ENCODE results near the gene CHPF2.

The CHPF2 gene

GRCh38 chr7:151210087-151210854 lies 22.0 kb upstream of the CHPF2 start, which contains the start of gene H2BK1:
TSS of gene H2BK1 (minus strand) at chr7:151210488. CDS start at chr7:151210318, 170 bp downstream.
- FAIRE-seq, result no peak
- no peak for DNase-seq (ENCODE audit: insufficient read length, low spot score)

GRCh38 chr7:151211155-151211772 lies 21.0 kb upstream of the CHPF2 start:
- TF ChIP-seq POLR2A (IDR thresholded peaks at IDR 0.05; ENCODE audit: low read depth, low read length), result no peak
- FAIRE-seq, result no peak
- no peak for DNase-seq (ENCODE audit: insufficient read length, low spot score)

More at GRCh38 chr7:151210087-151210854, 22.0 kb upstream of the CHPF2 start, which contains the start of gene H2BK1:
- TF ChIP-seq POLR2A (IDR thresholded peaks at IDR 0.05; ENCODE audit: low read depth, low read length), result no peak

GRCh38 chr7:151212626-151213025 lies 19.7 kb upstream of the CHPF2 start:
- DNase-seq (ENCODE audit: insufficient read length, low spot score) (no peak), FAIRE-seq (no peak)
- no peak for TF ChIP-seq POLR2A (IDR thresholded peaks at IDR 0.05; ENCODE audit: low read depth, low read length)

GRCh38 chr7:151213826-151214225 lies 18.5 kb upstream of the CHPF2 start:
- FAIRE-seq (no peak), DNase-seq (ENCODE audit: insufficient read length, low spot score) (no peak)
- no peak for TF ChIP-seq POLR2A (IDR thresholded peaks at IDR 0.05; ENCODE audit: low read depth, low read length)

- TF ChIP-seq POLR2A (IDR thresholded peaks at IDR 0.05; ENCODE audit: low read depth, low read length), result no peak
- FAIRE-seq, result no peak
- no peak for DNase-seq (ENCODE audit: insufficient read length, low spot score)
These were observed 16.9 kb upstream of the CHPF2 start for GRCh38 chr7:151215396-151215795.

- FAIRE-seq (no peak), DNase-seq (ENCODE audit: insufficient read length, low spot score) (no peak)
- no peak for TF ChIP-seq POLR2A (IDR thresholded peaks at IDR 0.05; ENCODE audit: low read depth, low read length)
These were observed 14.1 kb upstream of the CHPF2 start for GRCh38 chr7:151218170-151218569.

- no peak for TF ChIP-seq POLR2A (IDR thresholded peaks at IDR 0.05; ENCODE audit: low read depth, low read length)
- DNase-seq (ENCODE audit: insufficient read length, low spot score) (no peak), FAIRE-seq (no peak)
These were observed 8.6 kb upstream of the CHPF2 start for GRCh38 chr7:151223728-151224127.

- DNase-seq (ENCODE audit: insufficient read length, low spot score), result no peak
- FAIRE-seq, result no peak
- TF ChIP-seq POLR2A (IDR thresholded peaks at IDR 0.05; ENCODE audit: low read depth, low read length), result no peak
These were observed 6.3 kb upstream of the CHPF2 start for GRCh38 chr7:151225948-151226510.

- DNase-seq (ENCODE audit: insufficient read length, low spot score) (no peak), FAIRE-seq (no peak)
- TF ChIP-seq POLR2A (IDR thresholded peaks at IDR 0.05; ENCODE audit: low read depth, low read length), result no peak
These were observed 5.8 kb upstream of the CHPF2 start for GRCh38 chr7:151226560-151226874.

- TF ChIP-seq POLR2A (IDR thresholded peaks at IDR 0.05; ENCODE audit: low read depth, low read length), result peak; percentile 71
- FAIRE-seq (no peak), DNase-seq (ENCODE audit: insufficient read length, low spot score) (peak; percentile 98)
These were observed 5.2 kb upstream of the CHPF2 start, which contains the start of gene ABCF2 for GRCh38 chr7:151226875-151227782. TSS of gene ABCF2 (minus strand) at chr7:151227205. CDS start at chr7:151226458, 747 bp downstream.

GRCh38 chr7:151228024-151228866 lies 4.0 kb upstream of the CHPF2 start:
- no peak for TF ChIP-seq POLR2A (IDR thresholded peaks at IDR 0.05; ENCODE audit: low read depth, low read length)

GRCh38 chr7:151229249-151229648 lies 3.0 kb upstream of the CHPF2 start:
- no peak for TF ChIP-seq POLR2A (IDR thresholded peaks at IDR 0.05; ENCODE audit: low read depth, low read length)
- DNase-seq (ENCODE audit: insufficient read length, low spot score) (no peak), FAIRE-seq (no peak)

More at GRCh38 chr7:151228024-151228866, 4.0 kb upstream of the CHPF2 start:
- FAIRE-seq (no peak), DNase-seq (ENCODE audit: insufficient read length, low spot score) (no peak)

- TF ChIP-seq POLR2A (IDR thresholded peaks at IDR 0.05; ENCODE audit: low read depth, low read length), result no peak
- FAIRE-seq (no peak), DNase-seq (ENCODE audit: insufficient read length, low spot score) (no peak)
These were observed 1.2 kb upstream of the CHPF2 start for GRCh38 chr7:151231080-151231479.

Measured in H54 (cell line).